ENCODE data around the gene FOXK2.
A peak's percentile ranks its signal among the peaks of the same experiment; 100 is the strongest.

FOXK2 gene

GRCh38 chr17:82616021-82616711 is 96.6 kb downstream of the FOXK2 start:
- TF ChIP-seq JUND (IDR thresholded peaks at IDR 0.05; ENCODE audit: low read depth), result no peak
- in situ Hi-C loops (cut with HindIII; ENCODE audit: low pct_unique_long_range_greater_than_20kb, low sequenced_read_pairs), result no loop called here

GRCh38 chr17:82619211-82619610 is 99.7 kb downstream of the FOXK2 start:
- DNase-seq (ENCODE audit: low read depth in 1 of 2, low spot score in 1 of 2), result no peak
- TF ChIP-seq JUND (IDR thresholded peaks at IDR 0.05; ENCODE audit: low read depth), result no peak
- in situ Hi-C loops (cut with HindIII; ENCODE audit: low pct_unique_long_range_greater_than_20kb, low sequenced_read_pairs), result no loop called here

More at GRCh38 chr17:82616021-82616711, 96.6 kb downstream of the FOXK2 start:
- no peak for DNase-seq (ENCODE audit: low read depth in 1 of 2, low spot score in 1 of 2)

GRCh38 chr17:82619641-82620040 is 100.1 kb downstream of the FOXK2 start:
- in situ Hi-C loops (cut with HindIII; ENCODE audit: low pct_unique_long_range_greater_than_20kb, low sequenced_read_pairs), result no loop called here
- no peak for TF ChIP-seq JUND (IDR thresholded peaks at IDR 0.05; ENCODE audit: low read depth)
- no peak for DNase-seq (ENCODE audit: low read depth in 1 of 2, low spot score in 1 of 2)

DNA sequence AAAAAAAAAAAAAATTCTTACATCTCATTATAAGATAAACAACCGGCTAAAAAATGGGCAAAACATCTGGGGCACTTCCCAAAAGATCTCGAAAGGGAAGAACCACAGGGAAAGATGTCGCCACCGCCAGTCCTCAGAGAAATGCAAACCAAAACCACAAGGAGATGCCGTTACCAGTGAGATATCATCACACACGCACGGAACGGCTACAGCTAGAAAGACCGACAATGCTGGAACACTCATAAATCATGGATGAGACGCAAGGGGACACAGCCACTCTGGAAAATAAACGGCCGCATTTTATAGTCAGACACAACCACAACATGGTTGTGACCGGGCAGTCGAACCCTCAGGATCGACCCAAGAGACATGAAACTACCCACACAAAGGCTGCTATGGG is 104.2 kb downstream of the FOXK2 start:
- no peak for DNase-seq (ENCODE audit: low read depth in 1 of 2, low spot score in 1 of 2)
- in situ Hi-C loops (cut with HindIII; ENCODE audit: low pct_unique_long_range_greater_than_20kb, low sequenced_read_pairs), result no loop called here
- TF ChIP-seq JUND (IDR thresholded peaks at IDR 0.05; ENCODE audit: low read depth), result no peak

- in situ Hi-C loops (cut with HindIII; ENCODE audit: low pct_unique_long_range_greater_than_20kb, low sequenced_read_pairs), result no loop called here
- no peak for DNase-seq (ENCODE audit: low read depth in 1 of 2, low spot score in 1 of 2)
- no peak for TF ChIP-seq JUND (IDR thresholded peaks at IDR 0.05; ENCODE audit: low read depth)
Observed at GRCh38 chr17:82627405-82627804, 107.9 kb downstream of the FOXK2 start.

- DNase-seq (ENCODE audit: low read depth in 1 of 2, low spot score in 1 of 2), result no peak
- in situ Hi-C loops (cut with HindIII; ENCODE audit: low pct_unique_long_range_greater_than_20kb, low sequenced_read_pairs), result no loop called here
- TF ChIP-seq JUND (IDR thresholded peaks at IDR 0.05; ENCODE audit: low read depth), result no peak
Observed at GRCh38 chr17:82629748-82630147, 110.2 kb downstream of the FOXK2 start.

- in situ Hi-C loops (cut with HindIII; ENCODE audit: low pct_unique_long_range_greater_than_20kb, low sequenced_read_pairs), result no loop called here
- DNase-seq (ENCODE audit: low read depth in 1 of 2, low spot score in 1 of 2), result no peak
- TF ChIP-seq JUND (IDR thresholded peaks at IDR 0.05; ENCODE audit: low read depth), result no peak
Observed at GRCh38 chr17:82630212-82630611, 110.7 kb downstream of the FOXK2 start.

DNA sequence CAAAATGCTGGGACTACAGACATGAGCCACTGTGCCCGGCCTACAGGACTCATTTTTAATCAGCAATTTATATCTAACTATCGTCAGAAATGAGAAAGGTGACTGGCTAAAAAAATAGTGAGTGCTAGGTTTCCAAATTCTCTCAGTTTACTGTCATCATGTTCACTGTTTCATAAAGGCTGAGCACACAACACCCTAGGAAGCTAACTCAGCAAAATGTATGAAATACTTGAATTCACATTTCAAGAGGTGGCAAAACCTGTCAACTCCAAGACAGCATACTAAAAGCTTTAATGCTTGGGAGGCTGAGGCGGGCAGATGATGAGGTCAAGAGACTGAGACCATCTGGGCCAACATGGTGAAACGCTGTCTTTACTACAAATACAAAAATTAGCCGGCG is 112.0 kb downstream of the FOXK2 start:
- in situ Hi-C loops (cut with HindIII; ENCODE audit: low pct_unique_long_range_greater_than_20kb, low sequenced_read_pairs), result no loop called here
- no peak for DNase-seq (ENCODE audit: low read depth in 1 of 2, low spot score in 1 of 2)
- TF ChIP-seq JUND (IDR thresholded peaks at IDR 0.05; ENCODE audit: low read depth), result no peak

DNA sequence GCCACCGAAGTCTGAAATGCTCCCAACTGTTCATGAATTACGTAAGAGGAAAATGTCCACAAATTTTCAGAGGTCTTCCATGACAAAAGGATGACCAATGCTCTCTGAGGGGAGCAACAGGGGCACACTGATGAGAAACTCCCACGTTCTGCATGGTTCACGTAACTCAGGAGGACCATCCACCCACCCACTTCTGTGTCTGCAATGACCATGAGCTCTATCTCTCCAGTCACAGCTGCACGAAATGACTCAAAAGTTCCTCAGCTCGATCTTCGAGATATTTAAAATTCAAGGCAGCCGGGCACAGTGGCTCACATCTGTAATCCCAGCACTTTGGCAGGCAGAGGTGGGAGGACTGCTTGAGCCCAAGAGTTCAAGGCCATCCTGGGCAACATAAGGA is 112.9 kb downstream of the FOXK2 start:
- in situ Hi-C loops (cut with HindIII; ENCODE audit: low pct_unique_long_range_greater_than_20kb, low sequenced_read_pairs), result no loop called here
- no peak for TF ChIP-seq JUND (IDR thresholded peaks at IDR 0.05; ENCODE audit: low read depth)
- no peak for DNase-seq (ENCODE audit: low read depth in 1 of 2, low spot score in 1 of 2)

DNA sequence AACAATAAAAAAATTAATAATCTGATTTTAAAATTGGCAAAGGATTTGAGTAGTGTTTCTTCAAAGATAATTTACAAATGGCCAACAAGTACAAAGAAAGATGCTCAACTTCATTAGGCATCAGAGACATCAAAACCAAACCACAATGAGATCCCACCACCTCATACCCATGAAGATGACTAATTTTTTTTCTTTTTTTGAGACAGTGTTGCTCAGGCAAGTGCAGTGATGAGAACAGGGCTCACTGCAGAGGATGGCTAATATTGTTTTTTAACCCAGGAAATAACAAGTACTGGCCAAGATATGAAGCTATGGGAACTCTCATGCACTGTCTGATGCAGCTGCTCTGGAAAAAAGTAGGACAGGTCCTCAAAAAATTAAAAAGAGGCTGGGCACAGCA is 113.8 kb downstream of the FOXK2 start:
- TF ChIP-seq JUND (IDR thresholded peaks at IDR 0.05; ENCODE audit: low read depth), result no peak
- in situ Hi-C loops (cut with HindIII; ENCODE audit: low pct_unique_long_range_greater_than_20kb, low sequenced_read_pairs), result no loop called here
- DNase-seq (ENCODE audit: low read depth in 1 of 2, low spot score in 1 of 2), result no peak

- TF ChIP-seq JUND (IDR thresholded peaks at IDR 0.05; ENCODE audit: low read depth), result no peak
- in situ Hi-C loops (cut with HindIII; ENCODE audit: low pct_unique_long_range_greater_than_20kb, low sequenced_read_pairs), result no loop called here
- peak in 1 of 2 experiments; percentile 91 for DNase-seq (ENCODE audit: low read depth in 1 of 2, low spot score in 1 of 2)
Observed at GRCh38 chr17:82636626-82637598, 117.4 kb downstream of the FOXK2 start.

GRCh38 chr17:82638183-82638773 is 118.7 kb downstream of the FOXK2 start:
- no peak for DNase-seq (ENCODE audit: low read depth in 1 of 2, low spot score in 1 of 2)
- TF ChIP-seq JUND (IDR thresholded peaks at IDR 0.05; ENCODE audit: low read depth), result no peak
- in situ Hi-C loops (cut with HindIII; ENCODE audit: low pct_unique_long_range_greater_than_20kb, low sequenced_read_pairs), result no loop called here

GRCh38 chr17:82639628-82640027 is 120.1 kb downstream of the FOXK2 start:
- in situ Hi-C loops (cut with HindIII; ENCODE audit: low pct_unique_long_range_greater_than_20kb, low sequenced_read_pairs), result no loop called here
- no peak for TF ChIP-seq JUND (IDR thresholded peaks at IDR 0.05; ENCODE audit: low read depth)
- DNase-seq (ENCODE audit: low read depth in 1 of 2, low spot score in 1 of 2), result no peak

All from T47D (cell line).